GM10266 (cell line): Measurements from ENCODE around the gene CLN5.

Experiments
- DNase-seq: peaks from one replicate; pipeline ENCODE4 v3.0.0; 2012; ENCODE audit errors: extremely low spot score
- CTCF ChIP-seq: IDR thresholded peaks from 2 replicates; pipeline ENCODE4 v1.5.1; 2012; ENCODE audit warnings: mild to moderate bottlenecking, low read depth; ENCODE audit not compliant: control insufficient read depth, insufficient read depth; ENCODE audit errors: missing control alignments

The CLN5 gene

GRCh38 chr13:77029436-77029835 lies 37.6 kb downstream of the CLN5 start:
- no peak for TF ChIP-seq CTCF
- DNase-seq = no peak

GRCh38 chr13:77031656-77032243 lies 39.9 kb downstream of the CLN5 start:
- no peak for DNase-seq
- no peak for TF ChIP-seq CTCF

- no peak for DNase-seq
- TF ChIP-seq CTCF = no peak
Observed at GRCh38 chr13:77033717-77034302, 41.9 kb downstream of the CLN5 start.

GRCh38 chr13:77034881-77035280 lies 43.0 kb downstream of the CLN5 start:
- no peak for DNase-seq
- TF ChIP-seq CTCF = no peak

- TF ChIP-seq CTCF = no peak
- DNase-seq = no peak
Observed at GRCh38 chr13:77036279-77036678, 44.4 kb downstream of the CLN5 start.

- no peak for DNase-seq
- no peak for TF ChIP-seq CTCF
Observed at GRCh38 chr13:77038907-77039480, 47.1 kb downstream of the CLN5 start.

GRCh38 chr13:77040076-77040475 lies 48.2 kb downstream of the CLN5 start:
- TF ChIP-seq CTCF = no peak
- DNase-seq = no peak
